ENCODE data around the gene MBOAT2.

DNA sequence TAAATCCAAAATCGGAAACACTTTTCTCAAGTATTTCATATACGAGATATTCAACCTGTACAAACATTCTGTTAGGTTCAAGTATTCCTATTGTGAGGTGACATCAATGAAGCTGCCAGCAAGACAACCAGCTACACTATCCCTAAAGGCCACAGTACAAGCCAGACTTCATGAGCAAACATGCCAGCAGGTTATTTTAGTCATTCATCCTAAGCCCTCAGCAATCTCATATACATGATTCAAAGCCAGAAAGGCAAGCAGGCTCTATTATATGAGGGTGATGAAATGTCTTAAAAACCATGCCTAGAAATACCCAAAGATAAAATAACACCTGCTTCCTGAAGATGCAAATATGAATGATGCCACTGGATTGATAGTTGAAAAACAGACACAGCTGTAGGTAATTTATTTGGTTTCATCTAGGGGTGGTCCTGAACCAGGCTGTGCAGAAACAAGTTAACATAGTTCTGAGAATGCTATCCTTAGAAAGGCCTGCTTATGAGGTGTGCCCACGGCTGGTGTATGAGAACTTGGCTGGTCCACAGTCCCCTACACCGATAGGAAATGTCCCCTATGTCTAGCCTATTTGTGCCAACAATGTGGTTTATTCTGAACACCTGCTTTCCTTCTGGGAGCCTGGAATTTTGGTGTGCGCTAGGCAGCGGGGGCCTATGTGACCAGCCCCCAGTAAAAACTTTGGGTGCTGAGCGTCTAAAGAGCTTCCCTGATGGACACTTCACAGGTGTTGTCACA lies 117.9 kb downstream of the MBOAT2 start:
- TF ChIP-seq PAX8 (CRISPR knock-in tag; IDR thresholded peaks at IDR 0.05; ENCODE audit: borderline replicate concordance) (no peak), ZNF841 (CRISPR knock-in tag; IDR thresholded peaks at IDR 0.05; ENCODE audit: borderline replicate concordance) (no peak), CREB1 (IDR thresholded peaks at IDR 0.05) (no peak), CREB1 (CRISPR knock-in tag; IDR thresholded peaks at IDR 0.05) (no peak)
- TF ChIP-seq, protein P1, sequence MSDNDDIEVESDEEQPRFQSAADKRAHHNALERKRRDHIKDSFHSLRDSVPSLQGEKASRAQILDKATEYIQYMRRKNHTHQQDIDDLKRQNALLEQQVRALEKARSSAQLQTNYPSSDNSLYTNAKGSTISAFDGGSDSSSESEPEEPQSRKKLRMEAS (IDR thresholded peaks at IDR 0.05), result no peak

Measured in HepG2 (cell line).